ENCODE data around the gene FKBP11. TPM values are rescaled to one million over a fixed set of nuclear protein-coding genes. Genes with fewer than 3 reads are reported as not detected.

Gene FKBP11
- total RNA-seq, 1 experiment from 2014 or later: 21.1 TPM

DNA sequence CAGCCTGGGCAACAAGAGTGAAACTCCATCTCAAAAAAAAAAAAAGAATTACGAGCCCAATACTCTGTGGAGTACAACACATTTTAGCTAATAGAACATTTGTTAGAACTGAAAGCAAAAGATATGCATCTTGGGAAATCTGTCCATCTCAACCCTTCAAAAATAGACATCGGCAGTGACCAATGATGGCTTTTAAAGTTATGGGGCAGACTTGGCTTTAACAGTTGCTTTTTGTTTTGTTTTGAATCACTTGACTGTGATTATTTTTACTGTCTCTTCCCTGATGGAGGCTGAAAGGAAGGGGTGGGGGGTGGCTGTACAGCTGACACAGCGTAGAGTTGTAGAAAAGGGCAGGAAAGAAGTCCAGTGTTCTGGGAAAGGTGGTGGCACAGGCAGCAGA lies 2.2 kb downstream of the FKBP11 start:
- in situ Hi-C loops (cut with HindIII; ENCODE audit: low pct_unique_long_range_greater_than_20kb, low sequenced_read_pairs) (no loop called here), intact Hi-C loops (cut with micrococcal nuclease; ENCODE audit: unreplicated experiment) (no loop called here)
- no peaks in the 10 kb centered on the region for H3K27me3 ChIP-seq (ENCODE audit: control insufficient read depth, insufficient read depth, low read length)
- DNase-seq (ENCODE audit: low read depth, low spot score) (no peak), ATAC-seq (no peak)
- no peak overlapping the region for H3K4me3 ChIP-seq (ENCODE audit: low read depth in 2 of 2, low read length in 2 of 2)
- H3K4me1 ChIP-seq (ENCODE audit: control insufficient read depth, insufficient read depth, low read length): no peaks in the 10 kb centered on the region
- TF ChIP-seq SIN3A (IDR thresholded peaks at IDR 0.05; ENCODE audit: borderline replicate concordance, insufficient read depth, low read depth, low read length) (no peak), POLR2AphosphoS5 (IDR thresholded peaks at IDR 0.05; ENCODE audit: low read depth, low read length) (no peak), REST (IDR thresholded peaks at IDR 0.05; ENCODE audit: insufficient read depth in 1 of 2, low read depth in 2 of 2, low read length in 1 of 2) (no peak), TCF7L2 (IDR thresholded peaks at IDR 0.05; ENCODE audit: low read depth, low read length) (no peak)
- TF ChIP-seq, protein P1, sequence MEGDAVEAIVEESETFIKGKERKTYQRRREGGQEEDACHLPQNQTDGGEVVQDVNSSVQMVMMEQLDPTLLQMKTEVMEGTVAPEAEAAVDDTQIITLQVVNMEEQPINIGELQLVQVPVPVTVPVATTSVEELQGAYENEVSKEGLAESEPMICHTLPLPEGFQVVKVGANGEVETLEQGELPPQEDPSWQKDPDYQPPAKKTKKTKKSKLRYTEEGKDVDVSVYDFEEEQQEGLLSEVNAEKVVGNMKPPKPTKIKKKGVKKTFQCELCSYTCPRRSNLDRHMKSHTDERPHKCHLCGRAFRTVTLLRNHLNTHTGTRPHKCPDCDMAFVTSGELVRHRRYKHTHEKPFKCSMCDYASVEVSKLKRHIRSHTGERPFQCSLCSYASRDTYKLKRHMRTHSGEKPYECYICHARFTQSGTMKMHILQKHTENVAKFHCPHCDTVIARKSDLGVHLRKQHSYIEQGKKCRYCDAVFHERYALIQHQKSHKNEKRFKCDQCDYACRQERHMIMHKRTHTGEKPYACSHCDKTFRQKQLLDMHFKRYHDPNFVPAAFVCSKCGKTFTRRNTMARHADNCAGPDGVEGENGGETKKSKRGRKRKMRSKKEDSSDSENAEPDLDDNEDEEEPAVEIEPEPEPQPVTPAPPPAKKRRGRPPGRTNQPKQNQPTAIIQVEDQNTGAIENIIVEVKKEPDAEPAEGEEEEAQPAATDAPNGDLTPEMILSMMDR (IDR thresholded peaks at IDR 0.05): no peak
- POLR2A ChIA-PET: interaction anchor here (0.6 kb wide), 1 partner anchor 43 kb away, joined by 3 read pairs; no protein-coding TSS in a partner anchor
- no TSS peak for BruUV-seq (replicated peaks)
- H3K27ac ChIP-seq (ENCODE audit: low read length): no peak overlapping the region
- peaks cover 7% of the 10 kb centered on the region; the same call in 1 of the 2 replicates for H3K36me3 ChIP-seq (ENCODE audit: control insufficient read depth, insufficient read depth, low read length)
- CTCF ChIA-PET: interaction anchor here (0.7 kb wide), 1 partner anchor 19 kb away, joined by 5 read pairs; a partner anchor contains a TSS
- H3K9me3 ChIP-seq (ENCODE audit: control insufficient read depth, insufficient read depth, low read depth, low read length): no peaks in the 10 kb centered on the region

GRCh38 chr12:48917857-48918537 lies 7.3 kb downstream of the FKBP11 start:
- H3K4me3 ChIP-seq (ENCODE audit: low read depth in 2 of 2, low read length in 2 of 2): no peak overlapping the region
- ChIA-PET CTCF (no interaction called here), POLR2A (no interaction called here)
- no peaks in the 10 kb centered on the region for H3K9me3 ChIP-seq (ENCODE audit: control insufficient read depth, insufficient read depth, low read depth, low read length)
- peaks cover 5% of the 10 kb centered on the region; the same call in 1 of the 2 replicates for H3K36me3 ChIP-seq (ENCODE audit: control insufficient read depth, insufficient read depth, low read length)
- ATAC-seq (no peak), DNase-seq (ENCODE audit: low read depth, low spot score) (no peak)
- in situ Hi-C loops (cut with HindIII; ENCODE audit: low pct_unique_long_range_greater_than_20kb, low sequenced_read_pairs) (no loop called here), intact Hi-C loops (cut with micrococcal nuclease; ENCODE audit: unreplicated experiment) (no loop called here)
- H3K27me3 ChIP-seq (ENCODE audit: control insufficient read depth, insufficient read depth, low read length): no peaks in the 10 kb centered on the region
- BruUV-seq (replicated peaks): no TSS peak
- H3K4me1 ChIP-seq (ENCODE audit: control insufficient read depth, insufficient read depth, low read length): no peaks in the 10 kb centered on the region
- TF ChIP-seq REST (IDR thresholded peaks at IDR 0.05; ENCODE audit: insufficient read depth in 1 of 2, low read depth in 2 of 2, low read length in 1 of 2) (no peak), TCF7L2 (IDR thresholded peaks at IDR 0.05; ENCODE audit: low read depth, low read length) (no peak), SIN3A (IDR thresholded peaks at IDR 0.05; ENCODE audit: borderline replicate concordance, insufficient read depth, low read depth, low read length) (no peak), POLR2AphosphoS5 (IDR thresholded peaks at IDR 0.05; ENCODE audit: low read depth, low read length) (no peak)
- TF ChIP-seq, protein P1 (IDR thresholded peaks at IDR 0.05): no peak
- no peak overlapping the region for H3K27ac ChIP-seq (ENCODE audit: low read length)
